Measurements from ENCODE around the gene LRGUK. TPM values are rescaled to one million over a fixed set of nuclear protein-coding genes. Genes with fewer than 3 reads are reported as not detected.

LRGUK gene
- total RNA-seq, 4 donors from 2014 or later = 0.07 to 1.0 (median 0.63) TPM

GRCh38 chr7:134311807-134312206, 184.7 kb downstream of the LRGUK start:
- Histone ChIP-seq H3K4me1 (peaks cover 0 to 10% (median 0%) of the 10 kb centered on the region in 3 donors), H3K9me3 (no peaks in the 10 kb centered on the region), H3K27ac (no peak overlapping the region), H3K27me3 (no peaks in the 10 kb centered on the region), H3K4me3 (no peak overlapping the region), H3K36me3 (peaks cover 0 to 19% of the 10 kb centered on the region in 2 donors)
- TF ChIP-seq CTCF (IDR thresholded peaks at IDR 0.05) (no peak), POLR2A (IDR thresholded peaks at IDR 0.05) (no peak), POLR2AphosphoS5 (IDR thresholded peaks at IDR 0.05) (no peak), EP300 (IDR thresholded peaks at IDR 0.05) (no peak)
- WGBS, 2 donors (ENCODE audit: low coverage in 1 of 2) = 95 to 100% methylated on average over 4 of the region's 4 CpGs
- ATAC-seq = no peak

DNA sequence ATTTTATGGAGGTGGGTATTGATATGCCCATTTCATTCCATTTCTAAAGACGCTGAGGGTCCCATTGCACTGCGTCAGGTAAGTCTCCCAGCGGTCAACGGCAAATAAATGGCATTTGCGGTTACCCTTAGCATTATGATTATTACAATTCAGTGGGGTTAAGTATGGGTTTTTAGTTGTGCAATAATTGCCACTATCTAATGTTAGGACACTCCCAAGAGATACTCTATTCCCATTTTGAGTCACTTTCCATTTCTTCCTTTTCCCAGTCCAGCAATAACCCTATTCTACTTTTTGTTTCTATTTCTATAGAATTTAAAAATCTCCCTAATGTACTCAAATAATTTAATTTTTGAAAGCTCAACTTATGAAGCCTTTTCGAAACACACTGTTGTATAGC, 185.6 kb downstream of the LRGUK start:
- Histone ChIP-seq H3K27me3 (no peaks in the 10 kb centered on the region), H3K4me1 (peaks cover 0 to 15% (median 0%) of the 10 kb centered on the region in 3 donors), H3K9me3 (no peaks in the 10 kb centered on the region), H3K4me3 (no peak overlapping the region), H3K36me3 (peaks cover 0 to 14% of the 10 kb centered on the region in 2 donors), H3K27ac (no peak overlapping the region)
- WGBS, 2 donors (ENCODE audit: low coverage in 1 of 2) = 87 to 92% methylated on average over 6 of the region's 6 CpGs
- no peak for TF ChIP-seq CTCF (IDR thresholded peaks at IDR 0.05)
- TF ChIP-seq EP300 (IDR thresholded peaks at IDR 0.05) = no peak
- TF ChIP-seq POLR2A (IDR thresholded peaks at IDR 0.05) = no peak
- TF ChIP-seq POLR2AphosphoS5 (IDR thresholded peaks at IDR 0.05) = no peak
- no peak for ATAC-seq

GRCh38 chr7:134313543-134313942, 186.4 kb downstream of the LRGUK start:
- Histone ChIP-seq H3K36me3 (peaks cover 0 to 6% of the 10 kb centered on the region in 2 donors), H3K27me3 (no peaks in the 10 kb centered on the region), H3K9me3 (no peaks in the 10 kb centered on the region), H3K4me3 (no peak overlapping the region), H3K4me1 (peaks cover 0 to 15% (median 0%) of the 10 kb centered on the region in 3 donors), H3K27ac (no peak overlapping the region)
- TF ChIP-seq POLR2A (IDR thresholded peaks at IDR 0.05) = no peak
- no peak for TF ChIP-seq CTCF (IDR thresholded peaks at IDR 0.05)
- TF ChIP-seq POLR2AphosphoS5 (IDR thresholded peaks at IDR 0.05) = no peak
- no peak for TF ChIP-seq EP300 (IDR thresholded peaks at IDR 0.05)
- 67 to 85% methylated on average over 1 of the region's 1 CpG for WGBS, 2 donors (ENCODE audit: low coverage in 1 of 2)
- no peak for ATAC-seq

Other genes starting within 250 kb of the LRGUK start
- gene SLC35B4, start 189.6 kb downstream of the LRGUK start, total RNA-seq = 10 to 100 TPM in 2 of 4 donors, 1 to 10 TPM in 2; 7.3 to 14.4 (median 10.7) TPM